ENCODE data around the gene NUAK1.

GRCh38 chr12:106145539-106146447 lies 7.0 kb upstream of the NUAK1 start:
- TF ChIP-seq CTCF (conservative IDR thresholded peaks at IDR 0.05) (no peak), ZFX (IDR thresholded peaks at IDR 0.05) (no peak)

Measured in C4-2B (cell line).